ENCODE data around the gene CAMK2D. TPM values are rescaled to one million over a fixed set of nuclear protein-coding genes. Genes with fewer than 3 reads are reported as not detected.

CAMK2D gene
- total and polyA plus RNA-seq, 4 experiments from 2014 or later: 15.5 to 36.4 (median 24.0) TPM

GRCh38 chr4:113677325-113677724 lies 84.2 kb downstream of the CAMK2D start:
- H3K36me3 ChIP-seq (ENCODE audit: insufficient read depth, low read length): no peaks in the 10 kb centered on the region
- Mint-ChIP-seq H3K27ac (peak overlapping the region; percentile 77 to 93 (median 87)), H3K27me3 (no peaks in the 10 kb centered on the region), H3K4me3 (peak overlapping the region; percentile 58 to 87 (median 76)), H3K36me3 (peaks cover 21 to 34% of the 10 kb centered on the region in 2 donors), H3K4me1 (peaks cover 36 to 53% (median 42%) of the 10 kb centered on the region in 4 donors), H3K9me3 (peaks cover 0 to 5% (median 2%) of the 10 kb centered on the region in 8 donors)
- H3K4me1 ChIP-seq (ENCODE audit: insufficient read depth, low read length): peaks cover 32% of the 10 kb centered on the region
- CTCF ChIA-PET (ENCODE audit: partially characterized antibody): interaction anchor here (1.2 to 1.5 kb wide), 3 partner anchors 13 to 42 kb away, joined by 3 to 5 read pairs (median 3); no protein-coding TSS in a partner anchor
- no peak overlapping the region for H3K27ac ChIP-seq (ENCODE audit: low read depth, low read length)
- DNase-seq: peak; percentile 23 to 47 (median 38)
- no peak overlapping the region for H3K4me3 ChIP-seq (ENCODE audit: low read length in 2 of 2)
- no peaks in the 10 kb centered on the region for H3K9me3 ChIP-seq (ENCODE audit: control insufficient read depth in 1 of 2, low read length in 2 of 2)
- POLR2A ChIA-PET (ENCODE audit: partially characterized antibody): interaction anchor here (1.4 kb wide), 1 partner anchor 83 kb away, joined by 4 read pairs; no protein-coding TSS in a partner anchor
- intact Hi-C loops (cut with micrococcal nuclease): loop anchor here (5.0 kb wide), 1 partner anchor 40 kb away; no protein-coding TSS in a partner anchor
- no peaks in the 10 kb centered on the region for H3K27me3 ChIP-seq (ENCODE audit: insufficient read depth, low read length)

- peaks cover 0 to 2% (median 0%) of the 10 kb centered on the region in 8 donors for H3K9me3 Mint-ChIP-seq
- POLR2A ChIA-PET (ENCODE audit: partially characterized antibody): no interaction called here
- peak overlapping the region in 1 of 8 donors; percentile 31 for H3K4me3 Mint-ChIP-seq
- peak overlapping the region in 5 of 7 donors; percentile 15 to 93 (median 81) for H3K27ac Mint-ChIP-seq
- H3K36me3 Mint-ChIP-seq: peaks cover 18 to 29% of the 10 kb centered on the region in 2 donors
- peaks cover 32% of the 10 kb centered on the region for H3K4me1 ChIP-seq (ENCODE audit: insufficient read depth, low read length)
- H3K36me3 ChIP-seq (ENCODE audit: insufficient read depth, low read length): no peaks in the 10 kb centered on the region
- H3K4me1 Mint-ChIP-seq: peaks cover 35 to 54% (median 42%) of the 10 kb centered on the region in 4 donors
- no peak overlapping the region for H3K27ac ChIP-seq (ENCODE audit: low read depth, low read length)
- no peaks in the 10 kb centered on the region for H3K9me3 ChIP-seq (ENCODE audit: control insufficient read depth in 1 of 2, low read length in 2 of 2)
- intact Hi-C loops (cut with micrococcal nuclease): loop anchor here (5.0 kb wide), 1 partner anchor 39 kb away; no protein-coding TSS in a partner anchor
- CTCF ChIA-PET (ENCODE audit: partially characterized antibody): interaction anchor here (1.4 to 2.1 kb wide), 2 partner anchors 13 to 39 kb away, joined by 3 to 7 read pairs; no protein-coding TSS in a partner anchor
- no peaks in the 10 kb centered on the region for H3K27me3 Mint-ChIP-seq
- no peaks in the 10 kb centered on the region for H3K27me3 ChIP-seq (ENCODE audit: insufficient read depth, low read length)
- DNase-seq: no peak
- no peak overlapping the region for H3K4me3 ChIP-seq (ENCODE audit: low read length in 2 of 2)
These were observed 85.5 kb downstream of the CAMK2D start for GRCh38 chr4:113675731-113676697.

GRCh38 chr4:113674733-113675132 lies 86.8 kb downstream of the CAMK2D start:
- no peaks in the 10 kb centered on the region for H3K27me3 ChIP-seq (ENCODE audit: insufficient read depth, low read length)
- no peaks in the 10 kb centered on the region for H3K9me3 Mint-ChIP-seq
- DNase-seq: no peak
- no peak overlapping the region for H3K4me3 ChIP-seq (ENCODE audit: low read length in 2 of 2)
- H3K27me3 Mint-ChIP-seq: no peaks in the 10 kb centered on the region
- H3K4me3 Mint-ChIP-seq: no peak overlapping the region
- no peak overlapping the region for H3K27ac Mint-ChIP-seq
- ChIA-PET CTCF (ENCODE audit: partially characterized antibody) (interaction anchor here (1.2 to 2.1 kb wide), 3 partner anchors 15 to 127 kb away, joined by 3 to 7 read pairs (median 3); no protein-coding TSS in a partner anchor), POLR2A (ENCODE audit: partially characterized antibody) (no interaction called here)
- H3K27ac ChIP-seq (ENCODE audit: low read depth, low read length): no peak overlapping the region
- H3K9me3 ChIP-seq (ENCODE audit: control insufficient read depth in 1 of 2, low read length in 2 of 2): no peaks in the 10 kb centered on the region
- peaks cover 15 to 26% of the 10 kb centered on the region in 2 donors for H3K36me3 Mint-ChIP-seq
- no peaks in the 10 kb centered on the region for H3K36me3 ChIP-seq (ENCODE audit: insufficient read depth, low read length)
- intact Hi-C loops (cut with micrococcal nuclease): loop anchor here (5.0 kb wide), 1 partner anchor 37 kb away; no protein-coding TSS in a partner anchor
- peaks cover 32% of the 10 kb centered on the region for H3K4me1 ChIP-seq (ENCODE audit: insufficient read depth, low read length)
- peaks cover 33 to 54% (median 42%) of the 10 kb centered on the region in 4 donors for H3K4me1 Mint-ChIP-seq

DNA sequence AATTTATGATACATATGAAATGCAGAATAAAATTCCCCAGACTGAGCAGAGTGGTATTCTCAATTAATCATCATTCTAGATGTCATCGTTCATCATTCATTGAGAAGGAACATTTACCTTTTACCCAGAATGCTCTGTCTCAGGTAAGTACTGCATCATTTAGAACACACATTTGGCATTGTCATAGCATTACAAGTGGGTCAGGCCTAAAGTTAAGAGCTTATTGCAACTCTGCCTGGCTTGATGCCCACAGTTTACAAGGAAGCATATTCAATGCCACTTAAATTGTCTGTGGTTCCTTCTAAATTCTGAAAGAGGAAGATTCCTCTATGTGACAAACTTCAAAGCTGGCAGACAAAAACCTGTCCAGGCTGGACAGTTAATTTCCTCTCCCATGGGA lies 87.3 kb downstream of the CAMK2D start:
- POLR2A ChIA-PET (ENCODE audit: partially characterized antibody): no interaction called here
- no peak overlapping the region for H3K27ac Mint-ChIP-seq
- Histone ChIP-seq H3K27me3 (ENCODE audit: insufficient read depth, low read length) (no peaks in the 10 kb centered on the region), H3K27ac (ENCODE audit: low read depth, low read length) (no peak overlapping the region), H3K4me1 (ENCODE audit: insufficient read depth, low read length) (peaks cover 32% of the 10 kb centered on the region), H3K4me3 (ENCODE audit: low read length in 2 of 2) (no peak overlapping the region), H3K9me3 (ENCODE audit: control insufficient read depth in 1 of 2, low read length in 2 of 2) (no peaks in the 10 kb centered on the region), H3K36me3 (ENCODE audit: insufficient read depth, low read length) (no peaks in the 10 kb centered on the region)
- intact Hi-C loops (cut with micrococcal nuclease): no loop called here
- H3K36me3 Mint-ChIP-seq: peaks cover 17 to 29% of the 10 kb centered on the region in 2 donors
- peaks cover 32 to 54% (median 42%) of the 10 kb centered on the region in 4 donors for H3K4me1 Mint-ChIP-seq
- no peaks in the 10 kb centered on the region for H3K27me3 Mint-ChIP-seq
- no peak for DNase-seq
- no peaks in the 10 kb centered on the region for H3K9me3 Mint-ChIP-seq
- no peak overlapping the region for H3K4me3 Mint-ChIP-seq
- CTCF ChIA-PET (ENCODE audit: partially characterized antibody): interaction anchor here (1.2 to 2.1 kb wide), 3 partner anchors 15 to 127 kb away, joined by 3 to 7 read pairs (median 3); no protein-coding TSS in a partner anchor

- Histone ChIP-seq H3K4me1 (ENCODE audit: insufficient read depth, low read length) (peaks cover 32% of the 10 kb centered on the region), H3K27me3 (ENCODE audit: insufficient read depth, low read length) (no peaks in the 10 kb centered on the region), H3K36me3 (ENCODE audit: insufficient read depth, low read length) (no peaks in the 10 kb centered on the region), H3K27ac (ENCODE audit: low read depth, low read length) (no peak overlapping the region), H3K4me3 (ENCODE audit: low read length in 2 of 2) (no peak overlapping the region), H3K9me3 (ENCODE audit: control insufficient read depth in 1 of 2, low read length in 2 of 2) (no peaks in the 10 kb centered on the region)
- Mint-ChIP-seq H3K9me3 (no peaks in the 10 kb centered on the region), H3K27me3 (no peaks in the 10 kb centered on the region), H3K4me1 (peaks cover 31 to 54% (median 40%) of the 10 kb centered on the region in 4 donors), H3K4me3 (peak overlapping the region in 2 of 8 donors; percentile 10 to 28), H3K27ac (peak overlapping the region in 2 of 7 donors; percentile 57 to 76), H3K36me3 (peaks cover 17 to 29% of the 10 kb centered on the region in 2 donors)
- ChIA-PET POLR2A (ENCODE audit: partially characterized antibody) (interaction anchor here (1.4 kb wide), 1 partner anchor 8 kb away, joined by 4 read pairs; no protein-coding TSS in a partner anchor), CTCF (ENCODE audit: partially characterized antibody) (interaction anchor here (2.1 kb wide), 1 partner anchor 36 kb away, joined by 7 read pairs; no protein-coding TSS in a partner anchor)
- intact Hi-C loops (cut with micrococcal nuclease): loop anchor here (1.0 kb wide), 1 partner anchor 10 kb away; no protein-coding TSS in a partner anchor
- DNase-seq: peak in 1 of 5 donors; percentile 52
These were observed 88.1 kb downstream of the CAMK2D start for GRCh38 chr4:113673450-113673849.

GRCh38 chr4:113666386-113667114 lies 95.0 kb downstream of the CAMK2D start:
- Mint-ChIP-seq H3K36me3 (peaks cover 8 to 17% of the 10 kb centered on the region in 2 donors), H3K27me3 (no peaks in the 10 kb centered on the region), H3K4me3 (no peak overlapping the region), H3K4me1 (peaks cover 0 to 7% (median 4%) of the 10 kb centered on the region in 4 donors), H3K27ac (no peak overlapping the region), H3K9me3 (no peaks in the 10 kb centered on the region)
- H3K9me3 ChIP-seq (ENCODE audit: control insufficient read depth in 1 of 2, low read length in 2 of 2): no peaks in the 10 kb centered on the region
- no peaks in the 10 kb centered on the region for H3K4me1 ChIP-seq (ENCODE audit: insufficient read depth, low read length)
- intact Hi-C loops (cut with micrococcal nuclease): no loop called here
- no peaks in the 10 kb centered on the region for H3K36me3 ChIP-seq (ENCODE audit: insufficient read depth, low read length)
- no peak overlapping the region for H3K27ac ChIP-seq (ENCODE audit: low read depth, low read length)
- DNase-seq: no peak
- ChIA-PET CTCF (ENCODE audit: partially characterized antibody) (no interaction called here), POLR2A (ENCODE audit: partially characterized antibody) (no interaction called here)
- no peaks in the 10 kb centered on the region for H3K27me3 ChIP-seq (ENCODE audit: insufficient read depth, low read length)
- H3K4me3 ChIP-seq (ENCODE audit: low read length in 2 of 2): no peak overlapping the region

Measured in CD4-positive, alpha-beta memory T cell (primary cell).